Karpas-422 (cell line): ENCODE measurements around the gene NFS1. TPM values are rescaled to one million over a fixed set of nuclear protein-coding genes. Genes with fewer than 3 reads are reported as not detected.
"Not testable (repeated sequence)": the region's sequence is repeated elsewhere in the genome, so short reads cannot be mapped to it uniquely, and the experiment has no call there.

Experiments used
- DNase-seq: peaks from one replicate; pipeline ENCODE4 v3.0.0-alpha.2; 2015
- H2AFZ ChIP-seq: fragments of 200-600 bp; sonication (generic); 2 replicates; pipeline ENCODE4 v1.6.1; 2014; ENCODE audit warnings: antibody characterized with exemption, low read length, mixed read lengths
- H3K27ac ChIP-seq: fragments of 200-600 bp; sonication (generic); 2 replicates; pipeline ENCODE4 v1.5.1; 2014; ENCODE audit warnings: mild to moderate bottlenecking, low read length, moderate library complexity
- H3K27me3 ChIP-seq: fragments of 200-600 bp; sonication (generic); 2 replicates; pipeline ENCODE4 v1.6.1; 2014; ENCODE audit warnings: low read length, mixed read lengths
- H3K36me3 ChIP-seq: fragments of 200-600 bp; sonication (generic); 2 replicates; pipeline ENCODE4 v1.6.1; 2014; ENCODE audit warnings: low read length, mixed read lengths; ENCODE audit not compliant: insufficient read depth
- H3K4me1 ChIP-seq: fragments of 200-600 bp; sonication (generic); 2 replicates; pipeline ENCODE4 v1.6.1; 2014; ENCODE audit warnings: mild to moderate bottlenecking, low read length, mixed read lengths
- H3K4me2 ChIP-seq: fragments of 200-600 bp; sonication (generic); 2 replicates; pipeline ENCODE4 v1.6.1; 2014; ENCODE audit warnings: low read length, low read depth, mild to moderate bottlenecking; ENCODE audit not compliant: poor library complexity, severe bottlenecking
- H3K4me3 ChIP-seq: fragments of 200-600 bp; sonication (generic); 2 replicates; pipeline ENCODE4 v1.5.1; 2014; ENCODE audit warnings: mild to moderate bottlenecking, antibody characterized with exemption, low read length, mixed read lengths
- H3K79me2 ChIP-seq: fragments of 200-600 bp; sonication (generic); 2 replicates; pipeline ENCODE4 v1.6.1; 2014; ENCODE audit warnings: mild to moderate bottlenecking, low read length, mixed read lengths
- H3K9ac ChIP-seq: fragments of 200-600 bp; sonication (generic); 2 replicates; pipeline ENCODE4 v1.6.0; 2014; ENCODE audit warnings: low read length
- H3K9me2 ChIP-seq: fragments of 200-600 bp; sonication (generic), shearing (Covaris generic); replicated peaks from 2 replicates; pipeline ENCODE4 v1.6.0; 2014; ENCODE audit warnings: mild to moderate bottlenecking, low read length, moderate library complexity; ENCODE audit not compliant: insufficient read depth
- H3K9me3 ChIP-seq: fragments of 300-700, 200-600 bp; sonication (generic); 2 replicates; pipeline ENCODE4 v1.6.1; 2014; ENCODE audit warnings: low read length, mixed read lengths
- H4K20me1 ChIP-seq: fragments of 200-600 bp; sonication (generic); 2 replicates; pipeline ENCODE4 v1.6.1; 2014; ENCODE audit warnings: mild to moderate bottlenecking, antibody characterized with exemption, low read length, low read depth; ENCODE audit not compliant: insufficient read depth
- total RNA-seq: library from RNA; depleted of rRNA; stranded (reverse); fragments of >200 nt; shearing (Covaris generic); gene quantifications from 2 replicates; pipeline ENCODE4 v1.2.3, GENCODE V29; 2014; ENCODE audit warnings: low replicate concordance; rRNA removed

NFS1 gene
- total RNA-seq: 62.6 and 79.6 TPM in 2 replicates

DNA sequence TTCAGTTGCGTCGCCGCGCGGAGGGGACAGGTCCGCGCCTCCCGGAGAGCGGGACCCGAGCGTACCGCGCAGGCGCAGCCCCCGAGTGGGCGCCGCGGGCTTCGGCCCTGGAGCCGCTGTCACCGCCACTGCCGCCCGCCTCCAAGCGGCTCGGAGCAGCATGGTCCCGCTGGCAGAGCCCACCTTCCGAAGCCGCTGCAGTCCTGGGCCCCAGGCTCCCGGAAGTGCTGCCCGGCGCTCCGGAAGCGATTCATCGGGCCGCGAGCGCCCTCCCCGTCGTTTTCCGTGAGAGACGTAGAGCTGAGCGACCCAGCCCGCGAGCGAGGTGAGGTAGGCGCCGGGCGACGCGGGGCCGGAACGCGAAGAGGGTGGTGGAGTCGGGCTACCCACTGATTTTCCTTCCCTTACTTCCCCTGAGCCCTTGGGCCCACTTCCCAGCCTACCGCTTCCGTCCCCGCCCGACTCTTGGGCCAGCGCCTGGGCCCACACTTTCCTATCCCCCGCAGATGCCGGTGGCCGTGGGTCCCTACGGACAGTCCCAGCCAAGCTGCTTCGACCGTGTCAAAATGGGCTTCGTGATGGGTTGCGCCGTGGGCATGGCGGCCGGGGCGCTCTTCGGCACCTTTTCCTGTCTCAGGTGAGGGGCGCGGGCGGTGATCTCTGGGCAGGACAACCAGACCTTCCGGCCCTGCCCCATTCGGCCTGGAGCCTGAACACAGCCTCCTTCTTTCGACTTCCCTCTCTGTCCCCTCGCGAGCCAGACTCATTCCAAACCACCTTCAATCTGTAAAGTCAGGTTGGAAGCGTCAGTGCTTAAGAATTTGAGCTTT, at the start of gene NFS1, which contains the start of gene ROMO1:
Gene NFS1, minus strand, starts transcription at position 226 of the 830 bp plus-strand sequence. Its CDS starts 64 bp downstream, at position 162.
Gene ROMO1, plus strand, starts transcription at position 279 of the 830 bp plus-strand sequence. Its CDS starts 228 bp downstream, at position 507.
- H3K4me2 ChIP-seq: peak within 1 kb of the TSS; percentile 79
- no peaks in the 10 kb centered on the region for H3K27me3 ChIP-seq
- peak within 1 kb of the TSS; percentile 73 for H2AFZ ChIP-seq
- H3K4me1 ChIP-seq: peaks cover 34% of the 10 kb centered on the region
- H3K9ac ChIP-seq: peak within 1 kb of the TSS; percentile 94
- no peaks in the 10 kb centered on the region for H3K9me3 ChIP-seq
- peak within 1 kb of the TSS; percentile 74 for H3K27ac ChIP-seq
- DNase-seq: peak; percentile 96
- H3K79me2 ChIP-seq: peaks cover 36% of the 10 kb centered on the region
- no peaks in the 10 kb centered on the region for H3K9me2 ChIP-seq
- H3K36me3 ChIP-seq: peaks cover 25% of the 10 kb centered on the region
- H4K20me1 ChIP-seq: no peaks in the 10 kb centered on the region; the same call in 1 of the 2 replicates
- peak within 1 kb of the TSS; percentile 94 for H3K4me3 ChIP-seq

DNA sequence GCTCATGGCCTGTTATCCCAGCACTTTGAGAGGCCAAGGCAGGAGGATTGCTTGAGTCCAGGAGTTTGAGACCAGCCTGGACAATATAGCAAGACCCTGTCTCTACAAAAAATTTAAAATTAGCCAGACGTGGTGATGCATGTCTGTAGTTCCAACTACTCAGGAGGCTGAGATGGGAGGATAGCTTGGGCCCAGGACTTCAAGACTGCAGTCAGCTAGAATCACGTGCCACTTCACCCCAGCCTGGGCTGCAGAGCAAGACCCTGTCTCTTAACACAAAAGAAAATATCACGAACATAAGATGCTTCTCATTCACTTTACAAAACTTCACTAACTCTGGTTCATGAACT, 45.3 kb upstream of the NFS1 start:
- H3K79me2 ChIP-seq: peaks cover 26% of the 10 kb centered on the region
- not testable (repeated sequence) for H2AFZ ChIP-seq, H3K9ac ChIP-seq, DNase-seq, H3K27me3 ChIP-seq, H3K9me2 ChIP-seq, H3K9me3 ChIP-seq, H3K4me3 ChIP-seq, H3K4me2 ChIP-seq
- H3K4me1 ChIP-seq: peaks cover 37% of the 10 kb centered on the region
- H3K27ac ChIP-seq: peak overlapping the region; percentile 97; the same call in 1 of the 2 replicates
- peaks cover 17% of the 10 kb centered on the region for H3K36me3 ChIP-seq
- H4K20me1 ChIP-seq: peaks cover 15% of the 10 kb centered on the region

DNA sequence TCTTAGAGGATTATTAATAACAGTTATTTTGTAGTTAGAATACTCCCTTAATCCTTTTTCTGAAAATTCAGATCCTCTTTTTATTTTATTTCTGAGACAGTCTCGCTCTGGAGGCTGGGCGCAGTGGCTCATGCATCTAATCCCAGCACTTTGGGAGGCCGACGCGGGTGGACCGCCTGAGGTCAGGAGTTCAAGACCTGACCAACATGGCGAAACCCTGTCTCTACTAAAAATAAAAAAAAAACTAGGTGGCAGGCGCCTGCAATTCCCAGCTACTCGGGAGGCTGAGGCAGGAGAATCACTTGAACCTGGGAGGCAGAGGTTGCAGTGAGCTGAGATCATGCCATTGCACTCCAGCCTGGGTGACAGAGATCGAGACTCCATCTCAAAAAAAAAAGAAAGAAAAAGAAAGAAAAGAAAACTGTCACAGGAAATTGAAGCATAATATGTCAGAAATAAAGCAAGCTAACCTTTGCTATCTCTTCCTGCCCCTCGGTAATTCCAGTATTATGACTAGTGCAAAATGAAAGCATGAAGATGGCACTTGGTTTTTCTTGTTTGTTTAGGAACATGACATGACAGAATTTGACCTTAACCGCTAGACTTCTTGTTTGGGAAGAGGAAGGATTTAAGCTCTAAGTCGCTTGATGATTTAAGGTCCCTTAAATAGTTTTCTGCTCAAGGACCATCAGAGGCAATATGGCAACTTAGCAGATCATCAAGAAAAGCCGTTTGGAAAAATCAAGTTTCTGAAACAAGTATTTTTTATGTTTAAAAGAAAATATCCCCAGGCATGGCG, 44.7 kb upstream of the NFS1 start:
- peaks cover 40% of the 10 kb centered on the region for H3K4me1 ChIP-seq
- peak overlapping the region; percentile 90 for H3K9ac ChIP-seq
- H4K20me1 ChIP-seq: peaks cover 19% of the 10 kb centered on the region
- H3K36me3 ChIP-seq: peaks cover 22% of the 10 kb centered on the region
- peak overlapping the region; percentile 97 for H3K27ac ChIP-seq
- no peaks in the 10 kb centered on the region for H3K9me3 ChIP-seq
- no peak overlapping the region for H2AFZ ChIP-seq
- DNase-seq: peak; percentile 53
- peak overlapping the region; percentile 78 for H3K4me2 ChIP-seq
- H3K27me3 ChIP-seq: no peaks in the 10 kb centered on the region
- no peaks in the 10 kb centered on the region for H3K9me2 ChIP-seq
- H3K79me2 ChIP-seq: peaks cover 32% of the 10 kb centered on the region
- peak overlapping the region; percentile 75 for H3K4me3 ChIP-seq

DNA sequence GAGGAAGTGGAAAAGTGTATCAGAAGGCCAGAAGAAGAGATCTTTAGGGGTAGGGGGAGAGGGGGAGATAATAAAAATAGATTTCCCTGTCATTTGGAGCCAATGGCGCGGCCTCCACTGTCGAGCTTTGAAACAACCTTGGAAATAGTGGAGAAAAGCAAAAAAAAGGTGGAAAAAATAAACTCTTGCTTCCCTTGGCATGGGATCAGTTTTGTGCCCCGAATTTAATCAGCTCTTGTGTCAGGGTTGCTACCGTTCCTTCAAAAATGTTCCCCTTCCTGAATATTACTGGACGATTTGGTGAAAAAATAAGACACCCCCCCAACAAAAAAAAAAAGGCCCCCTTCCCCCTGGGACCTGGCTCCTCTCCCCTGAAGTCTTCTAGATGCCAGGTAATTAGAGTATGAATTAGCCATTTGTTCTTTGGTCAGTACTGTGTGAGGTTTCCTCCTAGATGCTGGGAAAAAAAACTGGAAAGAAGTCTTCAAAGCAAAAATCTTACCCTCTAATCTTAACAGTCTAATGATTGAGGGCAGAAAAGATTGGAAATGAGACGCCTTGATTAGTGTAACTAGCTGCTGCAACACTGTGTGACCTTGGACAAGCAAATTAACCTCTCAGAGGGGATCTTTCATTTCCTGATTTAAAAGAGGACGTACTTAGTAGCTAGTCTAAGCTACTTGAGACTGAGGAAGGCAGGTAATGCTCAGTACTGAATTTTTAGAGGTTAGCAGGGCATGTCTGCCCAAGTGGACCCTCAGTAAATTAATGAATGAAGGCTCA, 43.8 kb upstream of the NFS1 start:
- H3K79me2 ChIP-seq: peaks cover 41% of the 10 kb centered on the region
- no peaks in the 10 kb centered on the region for H3K27me3 ChIP-seq
- H2AFZ ChIP-seq: no peak overlapping the region
- H3K9ac ChIP-seq: peak overlapping the region; percentile 90
- no peaks in the 10 kb centered on the region for H3K9me2 ChIP-seq
- H3K4me3 ChIP-seq: peak overlapping the region; percentile 75
- no peaks in the 10 kb centered on the region for H3K9me3 ChIP-seq
- peaks cover 32% of the 10 kb centered on the region for H3K36me3 ChIP-seq
- H3K4me1 ChIP-seq: peaks cover 49% of the 10 kb centered on the region
- peak overlapping the region; percentile 97 for H3K27ac ChIP-seq
- peak overlapping the region; percentile 78 for H3K4me2 ChIP-seq
- DNase-seq: peak; percentile 94
- peaks cover 29% of the 10 kb centered on the region for H4K20me1 ChIP-seq

DNA sequence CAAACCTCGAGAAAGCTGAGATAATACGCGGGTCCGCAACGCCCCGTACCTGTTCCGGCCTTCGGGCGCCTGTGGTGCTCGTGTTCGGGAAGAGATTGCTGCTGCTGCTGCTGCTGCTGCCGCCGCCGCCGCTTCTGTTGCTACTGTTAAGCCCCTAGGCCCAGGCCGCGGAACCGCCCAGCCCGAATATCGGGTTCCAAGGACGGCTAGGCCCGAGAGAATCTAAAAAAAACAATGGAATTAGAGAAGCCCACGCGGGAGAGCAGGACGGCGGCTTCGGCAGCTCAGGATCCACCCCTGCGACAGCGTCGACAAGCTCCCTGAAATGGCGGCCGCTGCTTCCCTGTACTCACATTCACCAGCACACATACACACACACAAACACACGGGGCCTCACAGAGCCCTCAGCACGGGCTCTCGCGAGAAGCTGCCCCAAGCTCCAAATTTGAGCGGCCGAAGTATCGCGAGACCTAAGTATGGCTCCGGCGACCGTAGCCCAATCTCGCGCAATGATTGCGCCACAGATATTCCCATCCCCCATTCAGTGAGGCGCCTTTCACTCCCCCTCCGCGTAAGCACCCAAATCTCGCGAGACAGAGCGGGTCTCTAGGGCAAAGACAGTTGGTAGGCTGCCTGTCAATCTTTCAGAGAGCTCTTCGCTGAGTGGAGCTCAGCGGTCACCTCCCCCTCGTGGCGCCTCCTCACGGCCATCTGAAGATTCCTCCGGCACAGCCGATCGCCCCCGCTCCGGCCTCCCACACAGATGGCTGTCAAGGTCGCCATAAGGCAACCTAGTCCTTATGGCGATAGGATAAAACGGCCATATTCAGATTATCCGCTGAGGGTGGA, 43.0 kb upstream of the NFS1 start, which contains the start of gene RBM39:
Gene RBM39, minus strand, starts transcription at position 369 of the 849 bp plus-strand sequence. CDS start 1,386 bp downstream, outside the sequence.
- Histone ChIP-seq H3K36me3 (peaks cover 33% of the 10 kb centered on the region), H3K9me3 (no peaks in the 10 kb centered on the region), H3K9ac (peak within 1 kb of the TSS; percentile 98), H3K79me2 (peaks cover 48% of the 10 kb centered on the region), H3K27me3 (no peaks in the 10 kb centered on the region), H3K4me3 (peak within 1 kb of the TSS; percentile 85), H3K4me1 (peaks cover 49% of the 10 kb centered on the region), H4K20me1 (peaks cover 33% of the 10 kb centered on the region), H2AFZ (no peak within 1 kb of the TSS), H3K4me2 (peak within 1 kb of the TSS; percentile 96), H3K27ac (peak within 1 kb of the TSS; percentile 97), H3K9me2 (no peaks in the 10 kb centered on the region)
- peak; percentile 100 for DNase-seq

DNA sequence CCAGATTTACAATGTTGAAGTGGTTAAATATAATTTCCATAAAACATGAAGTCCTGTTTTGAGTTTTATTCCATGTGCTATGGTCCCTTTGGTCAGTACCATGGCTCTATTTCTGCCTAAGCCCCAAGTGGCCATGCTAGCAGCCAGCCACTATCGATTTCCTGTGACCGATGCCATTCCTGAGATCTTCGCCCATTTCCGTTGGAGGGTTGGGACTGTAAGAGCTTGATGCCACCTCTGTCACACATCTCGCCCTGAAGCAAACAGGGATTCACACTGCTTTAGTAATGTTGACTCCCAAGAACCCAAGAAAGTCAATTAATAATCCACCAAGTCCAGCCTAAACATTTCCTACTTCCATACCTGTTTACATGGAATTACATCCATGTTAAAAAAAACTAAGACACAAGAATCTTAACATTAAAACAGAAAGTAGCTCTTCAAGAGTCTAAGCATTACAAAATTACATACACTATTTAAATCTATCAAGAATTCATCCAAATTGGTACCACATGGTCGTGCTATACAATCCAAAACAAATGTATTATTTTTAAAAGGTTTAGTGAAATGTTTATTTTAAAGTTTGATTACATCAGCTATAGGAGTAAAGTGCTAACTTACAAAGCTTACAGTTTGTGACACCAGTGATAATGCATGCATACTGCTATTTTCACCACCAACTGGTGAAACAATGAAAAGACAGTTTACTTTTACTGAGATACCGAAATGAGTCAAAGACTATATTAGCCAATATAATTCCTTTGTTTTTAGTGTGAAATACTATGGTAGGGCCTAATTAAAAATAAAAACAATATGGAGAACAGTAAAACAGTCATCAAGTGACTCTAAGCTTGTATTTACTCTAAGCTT, 40.4 kb upstream of the NFS1 start:
- H3K4me3 ChIP-seq: peak overlapping the region; percentile 85; the same call in 1 of the 2 replicates

More for the DNA sequence above, 40.4 kb upstream of the NFS1 start:
- Histone ChIP-seq H3K27ac (peak overlapping the region; percentile 94; the same call in 1 of the 2 replicates), H3K4me2 (peak overlapping the region; percentile 96), H3K79me2 (peaks cover 70% of the 10 kb centered on the region), H3K27me3 (no peaks in the 10 kb centered on the region), H2AFZ (no peak overlapping the region), H3K9me3 (no peaks in the 10 kb centered on the region), H4K20me1 (peaks cover 52% of the 10 kb centered on the region), H3K4me1 (peaks cover 58% of the 10 kb centered on the region), H3K9ac (no peak overlapping the region), H3K36me3 (peaks cover 53% of the 10 kb centered on the region), H3K9me2 (no peaks in the 10 kb centered on the region)
- peak; percentile 52 for DNase-seq
